GM18526 (cell line): ENCODE data around the gene FBXW5.
A peak's percentile ranks its signal among the peaks of the same experiment; 100 is the strongest.

ENCODE experiments used
- POLR2A ChIP-seq: IDR thresholded peaks from 3 replicates; pipeline ENCODE4 v1.6.1; 2011; ENCODE audit not compliant: insufficient read length; ENCODE audit errors: extremely low read depth

FBXW5 gene

GRCh38 chr9:136950656-136951276, 6.2 kb upstream of the FBXW5 start:
- TF ChIP-seq POLR2A = no peak

DNA sequence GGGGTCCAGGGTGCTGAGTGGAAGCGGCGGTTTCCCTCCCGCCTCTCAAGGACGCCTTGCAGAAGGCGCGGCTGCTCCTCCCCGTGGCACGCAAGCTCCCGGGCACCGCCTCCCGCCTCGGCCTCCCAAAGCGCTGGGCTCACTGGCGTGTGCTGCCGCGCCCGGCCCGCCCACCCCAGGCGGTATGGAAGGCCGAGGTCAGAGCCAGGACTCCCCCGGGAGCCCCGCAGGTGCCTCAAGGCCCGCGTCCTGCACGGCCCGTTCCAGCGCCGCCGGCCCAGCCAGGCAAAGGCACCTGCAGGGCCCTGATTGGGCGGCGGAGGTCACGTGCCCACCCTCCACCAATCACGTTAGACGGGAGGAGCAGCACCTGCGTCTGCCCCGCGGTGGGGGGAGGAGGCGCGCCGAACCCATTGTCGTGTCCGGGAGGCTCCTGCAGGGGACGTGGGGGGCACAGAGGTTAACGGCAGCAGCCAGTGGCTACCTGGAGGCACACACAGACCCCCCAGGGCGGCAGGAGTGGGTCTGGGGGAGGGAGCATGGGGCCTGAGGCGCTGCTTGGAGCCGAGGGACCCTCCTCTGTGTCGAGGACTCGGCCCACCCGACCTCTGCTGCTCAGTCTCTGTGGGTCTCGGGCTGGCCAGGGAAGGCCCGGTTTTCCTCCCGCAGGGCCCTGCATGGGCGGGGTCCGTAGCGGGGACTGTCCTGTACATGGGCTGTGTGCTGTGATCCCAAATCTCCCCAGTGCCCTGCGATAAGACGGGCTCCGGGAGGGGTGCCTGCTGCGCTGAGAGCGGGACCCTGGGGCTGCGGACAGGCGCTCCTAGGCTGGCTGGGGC, 5.5 kb upstream of the FBXW5 start:
- peak; percentile 73 for TF ChIP-seq POLR2A

DNA sequence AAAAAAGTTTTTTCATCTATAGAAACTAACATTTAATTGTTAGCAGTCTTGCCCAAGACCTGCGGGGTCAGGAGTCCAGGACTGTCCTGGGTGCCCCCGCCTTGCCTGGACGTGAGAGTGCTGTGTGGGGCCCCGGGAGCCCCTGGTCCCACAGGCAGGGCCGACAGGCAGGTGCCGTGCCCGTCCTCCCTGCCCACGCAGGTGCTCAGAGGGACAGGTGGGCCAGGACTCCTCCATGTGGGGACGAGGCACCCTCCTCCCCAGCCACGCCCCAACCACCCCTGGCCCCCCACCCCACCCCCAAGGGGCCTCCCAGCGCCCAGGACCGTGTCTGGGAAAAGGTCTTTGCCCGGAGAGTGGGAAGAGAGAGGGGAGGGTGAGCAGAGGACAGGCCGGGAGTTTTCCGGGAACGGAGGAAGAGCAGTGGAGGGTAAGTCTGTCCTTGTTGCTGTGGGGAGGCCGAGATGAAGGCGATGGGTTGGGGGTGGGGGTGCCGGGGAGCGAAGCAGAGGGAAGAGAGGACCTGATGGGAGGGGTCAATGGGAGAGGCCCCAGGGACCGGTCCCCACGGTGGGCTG, 4.8 kb upstream of the FBXW5 start:
- no peak for TF ChIP-seq POLR2A

DNA sequence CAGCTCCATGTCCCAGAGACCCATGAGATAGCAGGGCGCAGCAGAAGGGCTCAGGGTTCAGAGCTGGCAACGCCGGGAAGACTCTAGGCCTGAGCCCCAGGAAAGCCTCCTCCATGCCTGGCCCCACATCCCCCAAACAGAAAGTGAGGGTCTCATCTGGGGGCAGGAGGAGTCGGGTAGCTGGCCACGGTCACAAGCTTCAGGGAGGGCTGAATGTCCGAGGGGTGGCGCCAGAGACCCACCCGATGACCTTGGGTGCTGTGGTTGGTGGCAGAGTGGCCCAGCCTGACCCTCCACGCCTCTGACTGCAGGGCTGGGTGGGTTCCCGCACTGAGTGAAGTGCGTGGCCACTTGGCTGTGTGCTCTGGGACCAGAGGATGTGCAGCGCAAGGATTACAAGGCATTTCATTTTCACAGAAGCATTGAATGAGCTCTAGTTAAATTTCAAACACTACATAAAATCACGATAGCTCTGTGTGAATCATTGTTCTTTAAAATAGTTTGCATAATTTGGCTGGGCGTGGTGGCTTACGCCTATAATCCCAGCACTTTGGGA, 3.5 kb upstream of the FBXW5 start:
- no peak for TF ChIP-seq POLR2A

- no peak for TF ChIP-seq POLR2A
Observed at GRCh38 chr9:136947028-136947891, 2.7 kb upstream of the FBXW5 start.

DNA sequence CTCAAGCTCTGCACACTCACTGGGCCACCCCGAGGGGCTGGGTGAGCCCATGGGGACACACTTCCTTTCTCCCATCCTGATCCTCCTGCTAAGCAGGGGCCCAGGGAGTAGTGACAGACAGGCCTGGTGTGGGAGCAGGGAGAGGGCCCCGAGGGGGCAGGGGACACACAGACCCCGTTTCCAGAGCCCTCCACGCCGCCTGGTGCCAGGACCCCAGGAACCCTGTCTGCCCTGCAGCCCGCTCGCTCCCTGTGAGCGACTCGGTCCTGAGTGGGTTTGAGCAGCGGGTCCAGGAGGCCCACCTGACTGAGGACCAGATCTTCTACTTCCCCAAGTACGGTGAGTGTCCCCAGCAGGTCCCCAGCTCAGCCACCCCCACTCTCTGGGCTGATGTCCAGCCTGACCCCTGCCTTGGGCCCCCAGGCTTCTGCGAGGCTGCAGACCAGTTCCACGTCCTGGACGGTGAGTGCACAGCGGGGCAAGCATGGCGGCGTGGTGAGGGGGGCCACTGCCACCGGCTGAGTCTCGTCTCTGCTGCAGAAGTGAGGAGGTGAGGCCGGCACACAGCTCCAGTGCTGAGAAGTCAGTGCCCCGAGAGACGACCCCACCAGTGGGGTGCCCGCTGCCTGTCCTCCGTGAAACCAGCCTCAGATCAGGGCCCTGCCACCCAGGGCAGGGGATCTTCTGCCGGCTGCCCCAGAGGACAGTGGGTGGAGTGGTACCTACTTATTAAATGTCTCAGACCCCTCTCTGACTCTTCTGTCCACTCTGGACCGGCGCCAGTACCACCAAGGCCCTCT, 1.9 kb upstream of the FBXW5 start:
- TF ChIP-seq POLR2A = no peak

DNA sequence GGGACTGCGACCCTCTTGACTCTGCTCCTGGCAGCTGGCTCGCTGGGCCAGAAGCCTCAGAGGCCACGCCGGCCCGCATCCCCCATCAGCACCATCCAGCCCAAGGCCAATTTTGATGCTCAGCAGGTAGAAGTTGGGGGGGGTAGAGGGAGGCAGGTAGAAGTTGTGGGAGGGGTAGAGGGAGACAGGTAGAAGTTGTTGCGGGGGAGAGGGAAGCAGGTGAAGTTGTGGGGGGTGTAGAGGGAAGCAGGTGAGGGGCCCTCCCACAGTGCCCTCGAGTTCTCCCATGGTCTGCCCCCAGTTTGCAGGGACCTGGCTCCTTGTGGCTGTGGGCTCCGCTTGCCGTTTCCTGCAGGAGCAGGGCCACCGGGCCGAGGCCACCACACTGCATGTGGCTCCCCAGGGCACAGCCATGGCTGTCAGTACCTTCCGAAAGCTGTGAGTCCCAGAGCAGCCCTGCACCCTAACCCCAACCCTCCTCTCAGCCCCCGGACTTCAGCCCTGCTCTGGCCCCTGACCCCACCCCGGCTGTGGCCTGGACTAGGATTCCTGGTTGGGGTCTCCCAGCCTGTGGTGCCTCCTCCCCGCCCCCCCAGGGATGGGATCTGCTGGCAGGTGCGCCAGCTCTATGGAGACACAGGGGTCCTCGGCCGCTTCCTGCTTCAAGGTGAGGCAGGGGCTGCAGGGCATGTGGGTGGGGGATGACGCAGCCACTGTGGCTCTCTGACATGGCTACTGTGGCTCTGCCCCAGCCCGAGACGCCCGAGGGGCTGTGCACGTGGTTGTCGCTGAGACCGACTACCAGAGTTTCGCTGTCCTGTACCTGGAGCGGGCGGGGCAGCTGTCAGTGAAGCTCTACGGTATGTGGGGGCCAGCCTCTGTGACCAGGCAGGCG, 1.0 kb upstream of the FBXW5 start:
- no peak for TF ChIP-seq POLR2A

- TF ChIP-seq POLR2A = no peak
Observed at GRCh38 chr9:136944212-136944518, 373 bp downstream of the FBXW5 start.

GRCh38 chr9:136943291-136944211, 987 bp downstream of the FBXW5 start:
- TF ChIP-seq POLR2A = no peak

GRCh38 chr9:136942881-136943230, 1.7 kb downstream of the FBXW5 start:
- TF ChIP-seq POLR2A = no peak

GRCh38 chr9:136942112-136942880, 2.2 kb downstream of the FBXW5 start:
- TF ChIP-seq POLR2A = no peak
